CD4-positive, alpha-beta T cell treated with Interleukin-15 for 1 hour (primary cell): ENCODE measurements around the gene HAPLN3.
"Not testable (repeated sequence)": the region's sequence is repeated elsewhere in the genome, so short reads cannot be mapped to it uniquely, and the experiment has no call there.

ENCODE experiments used
- DNase-seq: peaks from one replicate; pipeline ENCODE4 v3.0.0-alpha.2; 2020

The HAPLN3 gene

GRCh38 chr15:88894819-88895767, at the start of gene HAPLN3:
Gene HAPLN3 (minus strand): TSS chr15:88895544. CDS start chr15:88887298, 8,246 bp downstream.
- DNase-seq, result peak; percentile 40

- no peak for DNase-seq
These were observed 44.8 kb upstream of the HAPLN3 start for GRCh38 chr15:88940110-88940675.

- DNase-seq, result no peak
These were observed 44.1 kb upstream of the HAPLN3 start for GRCh38 chr15:88939486-88939806.

GRCh38 chr15:88938802-88939485, 43.6 kb upstream of the HAPLN3 start:
- DNase-seq, result no peak

DNA sequence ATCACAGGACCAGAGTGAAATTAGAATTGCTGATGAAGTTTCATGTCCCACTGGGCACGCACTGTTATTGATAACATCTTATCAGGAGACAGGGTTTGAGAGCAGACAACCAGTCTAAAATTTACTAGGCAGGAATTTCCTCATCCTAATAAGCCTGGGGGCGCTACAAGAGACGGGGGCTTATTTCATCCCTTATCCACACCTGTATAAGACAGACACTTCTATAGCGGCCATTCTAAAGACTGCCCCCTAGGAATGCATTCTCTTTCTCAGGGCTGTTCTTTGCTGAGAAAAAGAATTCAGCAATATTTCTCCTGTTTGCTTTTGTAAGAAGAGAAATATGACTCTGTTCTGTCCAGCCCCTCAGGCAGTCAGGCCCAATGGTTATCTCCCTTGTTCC, 39.1 kb upstream of the HAPLN3 start:
- DNase-seq, result not testable (repeated sequence)

GRCh38 chr15:88932875-88933330, 37.6 kb upstream of the HAPLN3 start:
- DNase-seq, result no peak

DNA sequence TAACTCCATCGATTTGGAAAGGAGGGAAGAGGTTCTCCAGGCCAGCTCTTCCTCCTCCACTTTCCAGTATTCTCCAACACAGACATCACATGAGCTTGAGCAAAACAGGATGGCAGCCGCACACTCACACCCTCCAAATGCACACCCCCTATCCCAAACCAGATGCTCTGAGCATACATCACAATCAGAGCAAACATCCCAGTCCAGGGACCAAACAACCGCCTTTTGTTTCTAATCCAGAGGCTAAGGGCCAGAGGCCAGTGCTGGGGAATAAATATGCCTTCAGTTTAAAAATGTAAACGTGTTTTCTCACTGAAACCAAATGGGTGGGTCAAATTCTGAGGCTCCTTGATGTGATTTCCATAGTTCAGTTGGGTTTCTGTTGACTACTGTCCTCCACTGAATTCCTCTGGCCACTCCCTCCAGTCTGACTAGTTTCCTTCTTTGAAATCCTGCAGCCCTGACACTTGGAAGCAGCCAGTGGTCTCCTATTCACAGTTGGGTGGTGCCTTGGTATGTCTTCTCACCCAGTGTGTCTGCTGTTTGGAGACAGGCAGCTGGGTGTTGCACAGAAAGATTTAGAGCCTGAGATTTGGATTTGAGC, 37.0 kb upstream of the HAPLN3 start:
- no peak for DNase-seq

DNA sequence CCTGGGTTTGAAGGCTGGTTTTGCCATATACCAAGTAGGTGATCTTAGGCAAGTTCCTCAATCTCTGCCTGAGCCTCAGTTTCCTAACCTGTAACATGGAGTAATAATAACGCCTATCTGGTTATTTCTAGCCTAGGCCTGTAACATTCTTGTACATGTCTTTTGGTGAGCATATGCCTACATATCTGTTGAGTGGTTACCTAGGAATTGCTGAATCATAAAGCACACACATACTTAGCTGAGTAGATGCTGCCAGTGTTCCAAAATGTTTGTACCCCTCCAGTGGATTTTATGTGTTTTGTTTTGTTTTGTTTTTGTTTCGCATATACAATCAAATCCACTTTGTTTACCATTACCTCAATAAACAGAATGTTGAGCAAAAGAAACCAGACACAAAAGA, 35.2 kb upstream of the HAPLN3 start:
- DNase-seq, result no peak

DNA sequence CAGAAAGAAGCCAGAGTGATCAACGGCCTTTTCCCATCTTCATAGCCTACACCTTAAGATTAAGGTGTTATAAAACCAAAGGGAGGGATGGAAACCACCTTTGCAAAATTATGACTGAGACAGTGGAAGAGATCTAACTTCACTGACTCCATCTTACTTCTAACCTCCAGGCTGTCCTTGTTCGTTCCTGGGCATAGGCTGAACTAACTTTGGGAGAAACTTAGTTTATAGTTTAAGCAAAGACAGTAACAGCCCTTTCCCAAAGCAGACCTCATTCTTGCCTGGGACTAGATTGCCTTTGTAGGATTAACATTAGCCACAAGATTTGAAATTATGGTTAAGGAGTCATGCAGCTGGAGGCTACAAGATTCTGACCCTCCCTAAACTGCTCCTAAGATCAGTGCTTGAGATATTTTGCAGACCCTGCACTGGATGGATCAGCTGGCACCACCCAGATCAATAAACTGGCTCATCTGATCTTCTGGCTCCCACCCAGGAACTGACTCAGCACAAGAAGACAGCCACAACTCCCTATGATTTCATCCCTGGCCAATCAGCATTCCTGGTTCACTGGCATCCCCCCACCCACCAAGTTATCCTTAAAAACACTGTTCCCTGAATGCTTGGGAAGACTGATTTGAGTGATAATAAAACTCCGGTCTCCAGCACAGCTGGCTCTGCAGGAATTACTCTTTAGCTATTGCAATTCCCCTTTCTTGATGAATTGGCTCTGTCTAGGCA, 34.2 kb upstream of the HAPLN3 start:
- not testable (repeated sequence) for DNase-seq

GRCh38 chr15:88928192-88928591, 32.8 kb upstream of the HAPLN3 start:
- not testable (repeated sequence) for DNase-seq

DNA sequence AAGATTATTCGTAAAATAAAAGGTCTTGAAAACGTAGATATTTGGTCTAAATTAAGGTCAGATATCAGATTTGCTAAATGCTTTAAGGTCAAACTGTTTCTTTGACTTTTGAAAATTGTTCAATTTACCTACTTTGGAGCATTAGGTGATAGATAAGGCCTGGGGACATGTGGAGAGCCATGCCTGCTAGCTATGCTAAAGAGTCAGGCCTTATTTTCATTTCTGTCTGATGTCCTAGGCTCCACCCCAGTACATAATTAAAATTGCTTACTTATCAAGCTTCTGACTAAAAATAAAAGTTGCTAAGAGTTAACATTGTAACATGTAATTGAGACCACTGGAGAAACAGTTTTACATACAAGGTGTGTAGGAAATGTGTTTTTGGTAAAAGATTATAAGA, 30.3 kb upstream of the HAPLN3 start:
- DNase-seq, result not testable (repeated sequence)

DNA sequence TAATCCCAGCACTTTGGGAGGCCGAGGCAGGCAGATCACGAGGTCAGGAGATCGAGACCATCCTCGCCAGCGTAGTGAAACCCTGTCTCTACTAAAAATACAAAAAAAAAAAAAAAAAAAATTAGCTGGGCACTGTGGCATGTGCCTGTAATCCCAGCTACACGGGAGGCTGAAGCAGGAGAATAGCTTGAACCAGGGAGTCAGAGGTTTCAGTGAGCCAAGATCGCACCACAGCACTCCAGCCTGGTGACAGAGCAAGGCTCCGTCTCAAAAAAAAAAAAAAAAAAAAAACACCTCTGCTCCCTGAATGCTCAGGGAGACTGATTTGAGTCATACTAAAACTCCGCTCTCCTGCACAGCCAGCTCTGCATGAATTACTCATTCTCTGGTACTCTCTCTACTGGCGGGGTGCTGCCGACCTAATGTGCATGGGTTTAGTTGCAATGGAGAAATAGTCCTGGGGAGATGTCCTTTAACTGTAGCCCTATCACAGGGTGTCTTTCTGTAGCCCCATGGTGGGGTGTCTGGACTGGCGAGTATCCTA, 25.6 kb upstream of the HAPLN3 start:
- DNase-seq, result not testable (repeated sequence)

DNA sequence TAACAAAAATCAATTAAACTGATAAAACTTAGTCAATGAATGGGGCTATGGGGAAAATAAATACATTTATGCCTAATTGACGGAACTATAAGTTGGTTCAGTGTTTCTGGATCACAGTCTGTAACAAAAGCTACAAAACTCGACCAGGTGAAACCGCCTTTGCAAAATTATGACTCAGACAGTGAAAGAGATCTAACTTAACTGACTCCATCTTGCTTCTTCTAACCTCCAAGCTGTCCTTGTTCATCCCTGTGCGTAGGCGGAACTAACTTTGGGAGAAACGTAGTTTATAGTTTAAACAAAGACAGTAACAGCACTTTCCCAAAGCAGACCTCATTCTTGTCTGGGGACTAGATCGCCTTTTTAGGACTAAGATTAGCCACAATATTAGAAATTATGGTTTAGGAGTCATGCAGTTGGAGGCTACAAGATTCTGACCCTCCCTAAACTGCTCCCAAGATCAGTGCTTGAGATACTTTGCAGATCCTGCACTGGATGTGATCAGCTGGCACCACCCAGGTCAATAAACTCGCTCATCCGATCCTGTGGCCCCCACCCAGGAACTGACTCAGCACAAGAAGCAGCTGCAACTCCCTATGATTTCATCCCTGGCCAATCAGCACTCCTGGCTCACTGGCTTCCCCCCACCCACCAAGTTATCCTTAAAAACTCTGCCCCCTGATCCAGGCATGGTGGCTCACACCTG, 25.0 kb upstream of the HAPLN3 start:
- no peak for DNase-seq

DNA sequence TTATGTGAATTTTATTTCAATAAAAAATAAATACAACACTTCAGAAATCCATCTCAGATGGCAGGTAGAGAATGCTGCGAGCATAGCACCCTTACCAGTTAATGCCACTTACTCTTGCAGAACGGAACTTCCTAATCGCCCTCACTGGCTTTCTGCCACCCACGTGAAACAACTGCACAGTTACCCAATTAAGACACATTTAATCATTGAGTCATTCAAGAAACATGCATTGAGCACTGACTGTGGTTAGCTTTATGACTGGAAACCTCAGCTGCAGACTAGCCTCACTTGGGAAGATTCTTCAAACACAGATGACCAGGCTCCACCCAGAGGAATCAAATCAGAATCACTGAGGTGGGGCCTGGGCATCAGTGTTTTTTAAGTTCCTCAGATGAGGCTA, 23.4 kb upstream of the HAPLN3 start:
- no peak for DNase-seq

GRCh38 chr15:88917760-88918159, 22.4 kb upstream of the HAPLN3 start:
- no peak for DNase-seq

DNA sequence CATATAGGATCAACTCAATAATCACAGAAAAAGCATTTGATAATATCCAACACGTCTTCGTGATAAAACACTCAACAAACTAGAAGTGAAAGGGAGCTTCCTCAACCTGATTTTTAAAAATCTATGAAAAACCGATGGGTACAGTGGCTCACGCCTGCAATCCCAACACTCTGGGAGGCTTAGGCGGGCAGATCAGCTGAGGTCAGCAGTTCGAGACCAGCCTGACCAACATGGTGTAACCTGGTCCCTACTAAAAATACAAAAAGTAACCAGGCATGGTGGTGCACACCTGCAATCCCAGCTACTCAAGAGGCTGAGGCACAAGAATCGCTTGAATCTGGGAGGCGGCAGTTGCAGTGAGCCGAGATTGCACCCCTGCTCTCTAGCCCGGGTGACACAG, 20.0 kb upstream of the HAPLN3 start:
- no peak for DNase-seq

GRCh38 chr15:88913850-88914169, 18.5 kb upstream of the HAPLN3 start:
- no peak for DNase-seq

- peak; percentile 58 for DNase-seq
These were observed 17.9 kb upstream of the HAPLN3 start, which contains the start of gene MFGE8 for GRCh38 chr15:88913017-88913849. Gene MFGE8 (minus strand): TSS chr15:88913379. CDS start chr15:88913319, 60 bp downstream.

- no peak for DNase-seq
These were observed 17.2 kb upstream of the HAPLN3 start for GRCh38 chr15:88912500-88912921.

DNA sequence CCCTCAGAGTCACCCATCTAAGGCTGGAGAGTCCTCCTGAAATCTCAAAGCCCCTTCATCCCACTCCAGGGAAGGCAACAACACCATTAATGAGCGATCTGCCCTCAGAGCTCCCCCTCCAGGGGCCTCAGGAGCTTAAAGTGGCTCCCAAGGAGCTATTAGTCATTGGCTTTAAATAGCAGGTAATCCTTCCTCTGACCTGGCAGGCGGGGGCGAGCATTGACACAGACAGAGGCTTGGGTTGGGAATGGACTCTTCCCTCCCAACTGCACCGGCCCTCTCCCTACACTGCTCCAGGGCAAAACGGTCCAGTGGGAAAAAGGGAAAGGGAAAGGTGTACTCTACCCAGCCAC, 16.4 kb upstream of the HAPLN3 start:
- no peak for DNase-seq
